DMS53 treated with DMSO at 0.1 percent for 48 hours (cell line): ENCODE results near the gene ASB11.

Experiments
- DNase-seq: peaks from one replicate; lab custom pipeline; 2025; ENCODE audit not compliant: unreplicated experiment; lab: John Stamatoyannopoulos, UW

Gene ASB11

GRCh38 chrX:15315509-15315908, at the start of gene ASB11:
ASB11 (minus strand) TSS chrX:15315640; CDS start chrX:15315605, 35 bp downstream.
- DNase-seq, result no peak

GRCh38 chrX:15359701-15360100, 44.3 kb upstream of the ASB11 start:
- DNase-seq, result no peak

- DNase-seq, result no peak
Observed at GRCh38 chrX:15358533-15358932, 43.1 kb upstream of the ASB11 start.

- DNase-seq, result no peak
Observed at GRCh38 chrX:15356444-15356843, 41.0 kb upstream of the ASB11 start.

GRCh38 chrX:15350329-15350996, 35.0 kb upstream of the ASB11 start:
- DNase-seq, result no peak

GRCh38 chrX:15349046-15349445, 33.6 kb upstream of the ASB11 start:
- peak; percentile 63 for DNase-seq

- no peak for DNase-seq
Observed at GRCh38 chrX:15345976-15346375, 30.5 kb upstream of the ASB11 start.

GRCh38 chrX:15344106-15344505, 28.7 kb upstream of the ASB11 start:
- DNase-seq, result no peak

- DNase-seq, result no peak
Observed at GRCh38 chrX:15343075-15343476, 27.6 kb upstream of the ASB11 start.

GRCh38 chrX:15340867-15341266, 25.4 kb upstream of the ASB11 start:
- DNase-seq, result no peak

- DNase-seq, result peak; percentile 53
Observed at GRCh38 chrX:15336023-15336413, 20.6 kb upstream of the ASB11 start.

GRCh38 chrX:15335135-15336022, 19.9 kb upstream of the ASB11 start, which contains the start of gene PIGA:
PIGA (minus strand) TSS chrX:15335523; CDS start chrX:15331930, 3,593 bp downstream.
- peak; percentile 87 for DNase-seq

- peak; percentile 1 for DNase-seq
Observed at GRCh38 chrX:15334561-15334960, 19.1 kb upstream of the ASB11 start.

- no peak for DNase-seq
Observed at GRCh38 chrX:15328821-15329220, 13.4 kb upstream of the ASB11 start.

GRCh38 chrX:15328131-15328530, 12.7 kb upstream of the ASB11 start:
- DNase-seq, result no peak

- no peak for DNase-seq
Observed at GRCh38 chrX:15322472-15322871, 7.0 kb upstream of the ASB11 start.

GRCh38 chrX:15322072-15322471, 6.6 kb upstream of the ASB11 start:
- no peak for DNase-seq

GRCh38 chrX:15321447-15321846, 6.0 kb upstream of the ASB11 start:
- DNase-seq, result no peak

- no peak for DNase-seq
Observed at GRCh38 chrX:15320297-15320696, 4.9 kb upstream of the ASB11 start.

- DNase-seq, result no peak
Observed at GRCh38 chrX:15319075-15319474, 3.6 kb upstream of the ASB11 start.

GRCh38 chrX:15314472-15314871, 968 bp downstream of the ASB11 start:
- no peak for DNase-seq

GRCh38 chrX:15311119-15311518, 4.3 kb downstream of the ASB11 start:
- no peak for DNase-seq
